K562 treated with DMSO at 1 percent for 24 hours (cell line): ENCODE results near the gene GALK1. TPM values are rescaled to one million over a fixed set of nuclear protein-coding genes. Genes with fewer than 3 reads are reported as not detected.

Source experiments
- total RNA-seq: library from RNA; unstranded; fragments of 300-600 nt; gene quantifications from 2 replicates; pipeline ENCODE4 v1.2.3, GENCODE V29; 2022; ENCODE audit warnings: low read depth; ENCODE audit not compliant: insufficient read depth

The GALK1 gene
- 95.1 and 125 TPM in 2 replicates for total RNA-seq

DNA sequence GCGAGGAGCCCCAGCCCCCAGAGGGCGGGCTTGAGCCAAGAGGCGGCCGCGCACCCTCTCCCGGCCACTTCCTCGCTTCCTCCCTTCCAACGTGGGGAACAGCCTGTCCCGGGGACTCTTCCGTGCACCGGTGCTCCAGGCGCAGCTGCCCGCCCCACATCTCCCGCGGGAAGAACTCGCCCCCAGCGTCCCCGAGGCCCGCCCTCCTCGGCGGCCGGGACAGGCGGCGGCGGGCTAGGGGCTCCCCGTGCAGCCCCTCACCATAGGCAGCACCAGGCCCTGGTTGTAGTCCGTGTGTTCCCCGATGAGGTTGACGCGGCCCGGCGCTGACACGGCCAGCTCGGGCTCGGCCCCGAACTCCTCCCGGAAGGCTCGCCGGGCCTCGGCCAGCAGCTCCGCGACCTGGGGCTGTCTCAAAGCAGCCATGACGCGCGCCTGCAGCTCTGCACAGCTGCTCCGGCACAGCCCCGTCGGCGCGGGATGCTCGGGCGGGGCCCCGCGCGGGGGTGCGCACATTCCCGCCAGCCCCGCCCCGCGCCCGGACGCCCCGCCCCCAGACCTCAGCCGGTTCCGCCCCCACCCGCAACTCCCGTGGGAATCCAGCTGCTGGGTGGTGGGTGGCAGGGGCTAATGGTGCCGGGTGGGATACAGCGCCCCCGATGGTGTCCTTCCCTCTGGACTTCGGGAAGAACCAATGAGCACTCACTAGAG, at the start of gene GALK1:
Gene GALK1 (minus strand): TSS at position 482 of the 711 bp plus-strand sequence. CDS start 56 bp downstream, at position 426.

DNA sequence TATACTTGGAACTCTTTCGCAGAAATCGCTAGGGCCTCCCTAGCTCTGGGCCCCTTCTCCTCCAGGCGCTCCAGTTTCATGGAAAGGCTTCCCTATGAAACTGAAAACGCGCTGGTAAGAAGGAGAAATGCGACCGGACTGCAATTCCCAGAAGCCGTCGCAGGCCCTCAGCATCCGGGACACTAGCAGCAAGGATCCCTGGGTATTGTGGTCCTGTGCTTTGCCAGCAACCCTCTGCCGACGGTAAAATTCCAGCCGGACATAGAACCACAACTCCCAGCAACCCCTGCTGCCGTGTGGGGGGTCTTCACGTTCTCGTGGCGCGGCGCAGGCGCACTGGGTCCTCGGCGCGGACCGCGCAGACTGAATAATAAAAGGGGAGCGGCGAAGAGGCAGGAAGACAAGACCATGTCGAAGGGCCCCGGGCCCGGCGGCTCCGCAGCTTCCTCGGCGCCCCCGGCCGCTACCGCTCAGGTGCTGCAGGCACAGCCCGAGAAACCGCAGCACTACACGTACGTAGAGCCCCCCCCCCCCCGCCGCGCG, 19.6 kb upstream of the GALK1 start, which contains the start of gene UNK:
Gene UNK (plus strand): TSS at position 334 of the 543 bp plus-strand sequence. CDS start 75 bp downstream, at position 409.

DNA sequence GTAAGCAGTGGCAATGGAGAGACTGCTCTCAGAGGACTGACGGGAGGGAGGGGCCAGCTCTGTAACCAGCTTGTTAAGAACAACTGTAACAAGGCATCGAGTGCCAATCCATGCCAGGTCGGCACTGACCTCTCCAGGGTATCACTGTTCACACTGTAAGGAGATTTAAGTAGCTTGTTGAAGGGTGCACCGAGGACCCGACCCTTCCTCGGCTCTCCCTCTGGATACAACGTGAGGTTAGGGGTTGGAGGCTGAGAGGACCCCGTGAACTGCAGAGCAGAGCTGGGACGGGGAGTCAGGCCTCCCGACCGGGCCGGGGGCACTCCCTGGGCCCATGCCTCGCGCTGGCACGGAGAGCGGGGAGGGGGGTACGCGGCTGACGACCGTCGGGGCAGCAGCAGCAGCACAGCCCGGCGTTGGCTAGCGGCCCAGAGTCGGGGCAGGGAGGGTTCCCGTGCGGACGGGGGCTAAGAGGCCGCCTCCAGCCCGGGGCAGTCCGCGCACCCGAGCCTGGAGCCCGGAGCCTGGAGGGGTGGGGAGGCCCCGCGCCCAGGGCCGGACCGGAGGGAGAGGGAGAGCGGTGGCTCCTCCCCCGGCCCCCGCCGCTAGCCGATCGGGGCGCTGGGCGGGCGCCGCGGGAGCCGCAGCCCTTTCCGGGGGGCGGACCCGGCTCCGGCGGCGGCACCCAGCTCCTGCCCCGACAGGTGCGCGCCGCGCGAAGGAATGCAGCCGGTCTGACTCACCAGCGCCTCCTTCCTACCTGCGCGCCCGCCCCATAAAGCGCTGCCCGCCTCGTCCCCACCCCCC, 44.1 kb downstream of the GALK1 start, which contains the start of gene ITGB4:
Gene ITGB4 (plus strand): TSS at position 804 of the 807 bp plus-strand sequence. CDS start 3,245 bp downstream, outside the sequence.

Other genes with a start within 250 kb of the GALK1 start
- gene CASKIN2, start 249.7 kb downstream of the GALK1 start, total RNA-seq = 7.8 and 9.1 TPM in 2 replicates
- 35.8 and 49.7 TPM in 2 replicates for gene TSEN54, start 248.7 kb downstream of the GALK1 start, total RNA-seq
- 36.0 and 45.7 TPM in 2 replicates for gene LLGL2, start 239.5 kb downstream of the GALK1 start, total RNA-seq
- 0.79 and 3.9 TPM in 2 replicates for gene MYO15B, start 177.4 kb downstream of the GALK1 start, total RNA-seq
- gene SMIM5, start 131.8 kb downstream of the GALK1 start, total RNA-seq = 0.06 TPM in 1 of 2 replicates, not detected in the other
- 24.5 and 26.8 TPM in 2 replicates for gene RECQL5, start 98.0 kb downstream of the GALK1 start, total RNA-seq
- 50.7 and 61.1 TPM in 2 replicates for gene SAP30BP, start 97.9 kb downstream of the GALK1 start, total RNA-seq
- gene ITGB4, start 43.7 kb downstream of the GALK1 start, total RNA-seq = 2.5 and 3.3 TPM in 2 replicates
- gene UNK, start 19.6 kb upstream of the GALK1 start, total RNA-seq = 36.8 and 38.4 TPM in 2 replicates
- 102 and 135 TPM in 2 replicates for gene UNC13D, start 79.2 kb upstream of the GALK1 start, total RNA-seq
- 185 and 188 TPM in 2 replicates for gene WBP2, start 90.1 kb upstream of the GALK1 start, total RNA-seq
- gene TRIM47, start 113.4 kb upstream of the GALK1 start, total RNA-seq = 3.8 and 5.8 TPM in 2 replicates
- gene TRIM65, start 131.8 kb upstream of the GALK1 start, total RNA-seq = 30.0 and 33.3 TPM in 2 replicates
- gene MRPL38, start 139.7 kb upstream of the GALK1 start, total RNA-seq = 102 and 111 TPM in 2 replicates
- gene FBF1, start 175.8 kb upstream of the GALK1 start, total RNA-seq = 8.7 and 10.4 TPM in 2 replicates
- 16.6 and 24.2 TPM in 2 replicates for gene ACOX1, start 214.0 kb upstream of the GALK1 start, total RNA-seq
- gene TEN1, start 214.0 kb upstream of the GALK1 start, total RNA-seq = 23.8 and 28.6 TPM in 2 replicates
- 5.1 and 10.7 TPM in 2 replicates for gene CDK3, start 235.7 kb upstream of the GALK1 start, total RNA-seq